Measurements from ENCODE around the gene LCNL1. TPM values are rescaled to one million over a fixed set of nuclear protein-coding genes. Genes with fewer than 3 reads are reported as not detected.
A peak's percentile ranks its signal among the peaks of the same experiment; 100 is the strongest.

LCNL1 gene
- total and polyA plus RNA-seq, 2 of the 13 experiments (the other 11 are each of a cell fraction or from before 2014, with no cell fraction given), result not detected

DNA sequence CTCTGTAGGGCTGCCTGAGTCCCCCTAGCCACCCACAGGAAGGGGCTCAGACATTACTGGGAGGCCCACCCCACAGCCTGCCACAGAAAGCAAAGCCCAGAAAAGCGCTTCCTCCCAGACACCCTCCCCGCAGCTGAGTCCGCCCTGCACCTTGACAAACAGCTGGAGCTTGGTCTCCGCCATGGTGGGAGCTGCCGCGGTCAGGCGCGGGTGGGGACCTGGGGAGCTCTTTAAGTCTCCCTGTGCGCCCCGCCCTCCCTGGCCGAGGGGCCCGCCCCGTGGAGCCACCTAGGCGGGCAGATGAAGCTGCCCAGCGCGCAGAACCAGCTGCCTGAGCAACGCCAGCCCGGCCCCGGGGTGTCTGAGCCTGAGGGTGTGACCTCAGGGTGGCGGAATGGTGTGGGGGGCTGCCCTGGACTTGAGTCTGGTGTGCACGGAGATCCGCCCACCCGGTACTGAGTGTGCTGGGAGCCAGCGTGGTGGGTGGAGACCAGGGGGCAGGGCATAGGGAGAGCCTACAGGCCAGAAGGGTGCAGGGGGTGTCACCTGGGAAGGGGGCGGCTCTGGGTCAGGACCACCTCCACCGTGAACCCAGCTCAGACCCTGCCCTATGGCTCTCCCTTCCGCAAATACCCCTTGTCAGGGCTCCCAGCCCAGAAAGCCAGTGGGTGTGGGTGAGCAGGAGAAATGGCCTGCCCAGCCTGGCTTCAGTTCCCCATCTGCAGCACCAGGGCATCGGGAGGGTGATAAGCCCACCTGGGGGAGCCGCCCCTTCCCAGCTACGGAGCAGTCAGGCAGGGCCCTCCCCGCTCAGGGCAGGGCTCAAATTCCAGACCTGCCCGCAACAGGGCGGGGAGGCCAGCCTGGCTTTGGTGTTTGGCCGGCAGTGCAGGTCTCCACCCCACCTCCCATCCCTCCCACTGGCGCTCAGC lies 13.8 kb downstream of the LCNL1 start, which contains the start of gene CLIC3:
Gene CLIC3 (minus strand): TSS at position 208 of the 932 bp plus-strand sequence. CDS start 25 bp downstream, at position 183.
- peak within 1 kb of the TSS; percentile 56 for H3K9ac ChIP-seq (ENCODE audit: insufficient read depth, low read depth, low read length)
- no peak within 1 kb of the TSS for H2AFZ ChIP-seq (ENCODE audit: low read length)
- H3K79me2 ChIP-seq (ENCODE audit: insufficient read depth, low read length), result peaks cover 5% of the 10 kb centered on the region
- ATAC-seq (peak; percentile 66), DNase-seq (ENCODE audit: low spot score) (peak; percentile 46), FAIRE-seq (peak; percentile 56)
- CTCF ChIA-PET (ENCODE audit: low intra/inter-chr PET ratio, low total read pairs), result no interaction called here
- intact Hi-C loops (cut with micrococcal nuclease; ENCODE audit: unreplicated experiment) (no loop called here), in situ Hi-C loops (cut with HindIII; ENCODE audit: extremely low pct_ligation_motif_present, low pct_unique_long_range_greater_than_20kb) (no loop called here)
- no TSS peak for BruUV-seq (replicated peaks)
- H3K27ac ChIP-seq (ENCODE audit: extremely low read length, insufficient read depth, low read length), result no peak within 1 kb of the TSS
- no peaks in the 10 kb centered on the region for H3K36me3 ChIP-seq (replicated peaks in 1 of 2; ENCODE audit: control insufficient read depth in 1 of 2, insufficient read depth in 2 of 2, low read length in 2 of 2)
- peaks cover 64% of the 10 kb centered on the region for H3K4me1 ChIP-seq (ENCODE audit: insufficient read depth, low read length)
- 0% methylated on average over 7 of the region's 35 CpGs for WGBS (ENCODE audit: low lambda C conversion rate)
- H3K27me3 ChIP-seq (ENCODE audit: control insufficient read depth in 1 of 2, insufficient read depth in 2 of 2, low read length in 2 of 2), result no peaks in the 10 kb centered on the region
- no peaks in the 10 kb centered on the region for H4K20me1 ChIP-seq (ENCODE audit: insufficient read depth, low read length)
- no peaks in the 10 kb centered on the region for H3K9me3 ChIP-seq (ENCODE audit: low read length)
- POLR2A ChIA-PET, result interaction anchor here (1.0 to 1.8 kb wide), 6 partner anchors 26 to 197 kb away, joined by 3 to 8 read pairs (median 4); partner anchors contain the start of genes C8G and FBXW5
- peak within 1 kb of the TSS; percentile 99 for H3K4me2 ChIP-seq (ENCODE audit: low read depth, low read length)
- H3K4me3 ChIP-seq (replicated peaks in 1 of 3; ENCODE audit: insufficient read depth in 1 of 3, low read depth in 2 of 3, low read length in 3 of 3), result peak within 1 kb of the TSS; percentile 58 to 75 (median 63)
- no peak for TF ChIP-seq ZBTB1 (CRISPR knock-in tag; IDR thresholded peaks at IDR 0.05; ENCODE audit: borderline replicate concordance)
- TF ChIP-seq, protein P1, sequence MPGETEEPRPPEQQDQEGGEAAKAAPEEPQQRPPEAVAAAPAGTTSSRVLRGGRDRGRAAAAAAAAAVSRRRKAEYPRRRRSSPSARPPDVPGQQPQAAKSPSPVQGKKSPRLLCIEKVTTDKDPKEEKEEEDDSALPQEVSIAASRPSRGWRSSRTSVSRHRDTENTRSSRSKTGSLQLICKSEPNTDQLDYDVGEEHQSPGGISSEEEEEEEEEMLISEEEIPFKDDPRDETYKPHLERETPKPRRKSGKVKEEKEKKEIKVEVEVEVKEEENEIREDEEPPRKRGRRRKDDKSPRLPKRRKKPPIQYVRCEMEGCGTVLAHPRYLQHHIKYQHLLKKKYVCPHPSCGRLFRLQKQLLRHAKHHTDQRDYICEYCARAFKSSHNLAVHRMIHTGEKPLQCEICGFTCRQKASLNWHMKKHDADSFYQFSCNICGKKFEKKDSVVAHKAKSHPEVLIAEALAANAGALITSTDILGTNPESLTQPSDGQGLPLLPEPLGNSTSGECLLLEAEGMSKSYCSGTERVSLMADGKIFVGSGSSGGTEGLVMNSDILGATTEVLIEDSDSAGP (CRISPR knock-in tag; IDR thresholded peaks at IDR 0.05; ENCODE audit: borderline replicate concordance), result peak; percentile 75
- peak; percentile 66; the same call in 1 of the 2 replicates for TF ChIP-seq ZBTB7A (CRISPR knock-in tag; IDR thresholded peaks at IDR 0.05)
- TF ChIP-seq, protein P2, sequence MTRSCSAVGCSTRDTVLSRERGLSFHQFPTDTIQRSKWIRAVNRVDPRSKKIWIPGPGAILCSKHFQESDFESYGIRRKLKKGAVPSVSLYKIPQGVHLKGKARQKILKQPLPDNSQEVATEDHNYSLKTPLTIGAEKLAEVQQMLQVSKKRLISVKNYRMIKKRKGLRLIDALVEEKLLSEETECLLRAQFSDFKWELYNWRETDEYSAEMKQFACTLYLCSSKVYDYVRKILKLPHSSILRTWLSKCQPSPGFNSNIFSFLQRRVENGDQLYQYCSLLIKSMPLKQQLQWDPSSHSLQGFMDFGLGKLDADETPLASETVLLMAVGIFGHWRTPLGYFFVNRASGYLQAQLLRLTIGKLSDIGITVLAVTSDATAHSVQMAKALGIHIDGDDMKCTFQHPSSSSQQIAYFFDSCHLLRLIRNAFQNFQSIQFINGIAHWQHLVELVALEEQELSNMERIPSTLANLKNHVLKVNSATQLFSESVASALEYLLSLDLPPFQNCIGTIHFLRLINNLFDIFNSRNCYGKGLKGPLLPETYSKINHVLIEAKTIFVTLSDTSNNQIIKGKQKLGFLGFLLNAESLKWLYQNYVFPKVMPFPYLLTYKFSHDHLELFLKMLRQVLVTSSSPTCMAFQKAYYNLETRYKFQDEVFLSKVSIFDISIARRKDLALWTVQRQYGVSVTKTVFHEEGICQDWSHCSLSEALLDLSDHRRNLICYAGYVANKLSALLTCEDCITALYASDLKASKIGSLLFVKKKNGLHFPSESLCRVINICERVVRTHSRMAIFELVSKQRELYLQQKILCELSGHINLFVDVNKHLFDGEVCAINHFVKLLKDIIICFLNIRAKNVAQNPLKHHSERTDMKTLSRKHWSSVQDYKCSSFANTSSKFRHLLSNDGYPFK (CRISPR knock-in tag; IDR thresholded peaks at IDR 0.05; ENCODE audit: borderline replicate concordance), result peak; percentile 92
- peak; percentile 9; the same call in 1 of the 2 replicates for TF ChIP-seq ZNF331 (CRISPR knock-in tag; IDR thresholded peaks at IDR 0.05)
- TF ChIP-seq AGO2 (optimal IDR thresholded peaks at IDR 0.05; ENCODE audit: low read depth, low read length), result peak; percentile 71
- peak; percentile 77; the same call in 1 of the 2 replicates for TF ChIP-seq TGIF2 (CRISPR knock-in tag; IDR thresholded peaks at IDR 0.05)
- TF ChIP-seq, protein P3, sequence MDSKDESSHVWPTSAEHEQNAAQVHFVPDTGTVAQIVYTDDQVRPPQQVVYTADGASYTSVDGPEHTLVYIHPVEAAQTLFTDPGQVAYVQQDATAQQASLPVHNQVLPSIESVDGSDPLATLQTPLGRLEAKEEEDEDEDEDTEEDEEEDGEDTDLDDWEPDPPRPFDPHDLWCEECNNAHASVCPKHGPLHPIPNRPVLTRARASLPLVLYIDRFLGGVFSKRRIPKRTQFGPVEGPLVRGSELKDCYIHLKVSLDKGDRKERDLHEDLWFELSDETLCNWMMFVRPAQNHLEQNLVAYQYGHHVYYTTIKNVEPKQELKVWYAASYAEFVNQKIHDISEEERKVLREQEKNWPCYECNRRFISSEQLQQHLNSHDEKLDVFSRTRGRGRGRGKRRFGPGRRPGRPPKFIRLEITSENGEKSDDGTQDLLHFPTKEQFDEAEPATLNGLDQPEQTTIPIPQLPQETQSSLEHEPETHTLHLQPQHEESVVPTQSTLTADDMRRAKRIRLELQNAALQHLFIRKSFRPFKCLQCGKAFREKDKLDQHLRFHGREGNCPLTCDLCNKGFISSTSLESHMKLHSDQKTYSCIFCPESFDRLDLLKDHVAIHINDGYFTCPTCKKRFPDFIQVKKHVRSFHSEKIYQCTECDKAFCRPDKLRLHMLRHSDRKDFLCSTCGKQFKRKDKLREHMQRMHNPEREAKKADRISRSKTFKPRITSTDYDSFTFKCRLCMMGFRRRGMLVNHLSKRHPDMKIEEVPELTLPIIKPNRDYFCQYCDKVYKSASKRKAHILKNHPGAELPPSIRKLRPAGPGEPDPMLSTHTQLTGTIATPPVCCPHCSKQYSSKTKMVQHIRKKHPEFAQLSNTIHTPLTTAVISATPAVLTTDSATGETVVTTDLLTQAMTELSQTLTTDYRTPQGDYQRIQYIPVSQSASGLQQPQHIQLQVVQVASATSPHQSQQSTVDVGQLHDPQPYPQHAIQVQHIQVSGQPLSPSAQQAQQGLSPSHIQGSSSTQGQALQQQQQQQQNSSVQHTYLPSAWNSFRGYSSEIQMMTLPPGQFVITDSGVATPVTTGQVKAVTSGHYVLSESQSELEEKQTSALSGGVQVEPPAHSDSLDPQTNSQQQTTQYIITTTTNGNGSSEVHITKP (CRISPR knock-in tag; IDR thresholded peaks at IDR 0.05; ENCODE audit: low read depth), result peak; percentile 41; the same call in 1 of the 2 replicates
- peak; percentile 36 for TF ChIP-seq TEAD3 (CRISPR knock-in tag; optimal IDR thresholded peaks at IDR 0.05; ENCODE audit: borderline replicate concordance)
- TF ChIP-seq ZNF224 (CRISPR knock-in tag; IDR thresholded peaks at IDR 0.05), result 0 out of 2 replicates have a peak, but pooled peaks have one; percentile 46
- peak; percentile 38; the same call in 1 of the 2 replicates for TF ChIP-seq HNRNPL (IDR thresholded peaks at IDR 0.05; ENCODE audit: low read depth, low read length)
- TF ChIP-seq TOE1 (CRISPR knock-in tag; IDR thresholded peaks at IDR 0.05), result no peak
- TF ChIP-seq NRL (CRISPR knock-in tag; IDR thresholded peaks at IDR 0.05; ENCODE audit: borderline replicate concordance), result peak; percentile 83
